H9 (cell line): ENCODE measurements around the gene CELF1. TPM values are rescaled to one million over a fixed set of nuclear protein-coding genes. Genes with fewer than 3 reads are reported as not detected.

Experiments used
- DNase-seq: peaks from one replicate; pipeline ENCODE4 v3.0.0-alpha.2; 2017
- H2AFZ ChIP-seq: one replicate; pipeline ENCODE4 v1.6.1; 2013; ENCODE audit warnings: mild to moderate bottlenecking, low read length, control low read depth, moderate library complexity
- H2AK5ac ChIP-seq: 2 replicates; pipeline ENCODE4 v1.6.1; 2013; ENCODE audit warnings: low read length, control low read depth, mixed read lengths; ENCODE audit not compliant: insufficient read length
- H2BK120ac ChIP-seq: one replicate; pipeline ENCODE4 v1.6.1; 2013; ENCODE audit warnings: low read depth, mild to moderate bottlenecking, low read length, control low read depth, inconsistent platforms; ENCODE audit not compliant: poor library complexity, severe bottlenecking
- H2BK12ac ChIP-seq: 2 replicates; pipeline ENCODE4 v1.6.1; 2013; ENCODE audit warnings: low read length, control low read depth, mixed read lengths, low read depth; ENCODE audit not compliant: insufficient read length
- H2BK15ac ChIP-seq: 2 replicates; pipeline ENCODE4 v1.6.1; 2013; ENCODE audit warnings: low read depth, low read length, control low read depth
- H2BK20ac ChIP-seq: one replicate; pipeline ENCODE4 v1.6.1; 2013; ENCODE audit warnings: low read depth, mild to moderate bottlenecking, low read length, control low read depth, inconsistent platforms; ENCODE audit not compliant: poor library complexity, severe bottlenecking
- H2BK5ac ChIP-seq: 2 replicates; pipeline ENCODE4 v1.6.1; 2013; ENCODE audit warnings: low read length, control low read depth, mixed read lengths; ENCODE audit not compliant: insufficient read length
- H3K14ac ChIP-seq: 2 replicates; pipeline ENCODE4 v1.6.1; 2013; ENCODE audit warnings: low read length, control low read depth; ENCODE audit not compliant: insufficient read depth
- H3K18ac ChIP-seq: 2 replicates; pipeline ENCODE4 v1.6.1; 2013; ENCODE audit warnings: low read depth, mild to moderate bottlenecking, mixed read lengths, low read length, control low read depth; ENCODE audit not compliant: insufficient read length
- H3K23ac ChIP-seq: 2 replicates; pipeline ENCODE4 v1.6.1; 2013; ENCODE audit warnings: low read length, control low read depth, mixed read lengths, low read depth; ENCODE audit not compliant: insufficient read length
- H3K23me2 ChIP-seq: 2 replicates; pipeline ENCODE4 v1.6.1; 2013; ENCODE audit warnings: low read depth, mild to moderate bottlenecking, mixed read lengths, low read length, control low read depth; ENCODE audit not compliant: insufficient read length, poor library complexity, severe bottlenecking
- H3K27ac ChIP-seq: 2 replicates; pipeline ENCODE4 v1.5.1; 2013; ENCODE audit warnings: low read length, control low read depth, mixed read lengths, low read depth; ENCODE audit not compliant: insufficient read length
- H3K27me3 ChIP-seq: 2 replicates; pipeline ENCODE4 v1.6.1; 2013; ENCODE audit warnings: low read length, control low read depth, inconsistent platforms; ENCODE audit not compliant: insufficient read depth
- H3K4ac ChIP-seq: 2 replicates; pipeline ENCODE4 v1.6.1; 2013; ENCODE audit warnings: low read depth, mild to moderate bottlenecking, control low read depth, inconsistent platforms, low read length, moderate library complexity
- H3K4me1 ChIP-seq: 2 replicates; pipeline ENCODE4 v1.6.1; 2013; ENCODE audit warnings: low read length, control low read depth, inconsistent platforms; ENCODE audit not compliant: insufficient read depth
- H3K4me2 ChIP-seq: 2 replicates; pipeline ENCODE4 v1.6.1; 2013; ENCODE audit warnings: low read length, control low read depth, mixed read lengths; ENCODE audit not compliant: insufficient read length, insufficient read depth
- H3K56ac ChIP-seq: 2 replicates; pipeline ENCODE4 v1.6.1; 2013; ENCODE audit warnings: low read depth, mild to moderate bottlenecking, mixed read lengths, low read length, control low read depth; ENCODE audit not compliant: insufficient read length
- H3K79me1 ChIP-seq: 2 replicates; pipeline ENCODE4 v1.6.1; 2013; ENCODE audit warnings: low read depth, mild to moderate bottlenecking, moderate library complexity, low read length, control low read depth, inconsistent platforms; ENCODE audit not compliant: insufficient read depth, poor library complexity, severe bottlenecking
- H3K79me2 ChIP-seq: 2 replicates; pipeline ENCODE4 v1.6.1; 2013; ENCODE audit warnings: low read length, control low read depth, inconsistent platforms; ENCODE audit not compliant: insufficient read depth
- H3K9ac ChIP-seq: 2 replicates; pipeline ENCODE4 v1.6.1; 2013; ENCODE audit warnings: low read length, control low read depth, mixed read lengths; ENCODE audit not compliant: insufficient read length; ENCODE audit errors: extremely low read depth
- H3K9me3 ChIP-seq: one replicate; pipeline ENCODE4 v1.6.1; 2013; ENCODE audit warnings: low read depth, low read length, inconsistent platforms; ENCODE audit not compliant: control insufficient read depth
- H3T11ph ChIP-seq: one replicate; pipeline ENCODE4 v1.6.1; 2013; ENCODE audit warnings: mild to moderate bottlenecking, low read length, control low read depth, inconsistent platforms
- H4K20me1 ChIP-seq: one replicate; pipeline ENCODE4 v1.6.1; 2013; ENCODE audit not compliant: control insufficient read depth, insufficient read length, insufficient read depth
- H4K5ac ChIP-seq: 2 replicates; pipeline ENCODE4 v1.6.1; 2013; ENCODE audit warnings: low read depth, mild to moderate bottlenecking, mixed read lengths, low read length, control low read depth; ENCODE audit not compliant: insufficient read length
- H4K8ac ChIP-seq: replicated peaks from 2 replicates; pipeline ENCODE4 v1.6.1; 2013; ENCODE audit warnings: low read length, control low read depth, mixed read lengths, low read depth; ENCODE audit not compliant: insufficient read length
- H4K91ac ChIP-seq: 2 replicates; pipeline ENCODE4 v1.6.1; 2013; ENCODE audit warnings: low read depth, mild to moderate bottlenecking, moderate library complexity, mixed read lengths, low read length, control low read depth; ENCODE audit not compliant: insufficient read length
- H3K27ac Mint-ChIP-seq, 3 experiments: 2 replicates in 2 of 3; 3 replicates in 1 of 3; pipeline ENCODE4 v1.8.0; 2020 to 2021; ENCODE audit warnings: mixed read lengths in 3 of 3, mild to moderate bottlenecking in 1 of 3, moderate library complexity in 1 of 3
- H3K27me3 Mint-ChIP-seq: 2 replicates; pipeline ENCODE4 v1.8.0; 2021; ENCODE audit warnings: low read depth, mild to moderate bottlenecking, moderate library complexity, mixed read lengths
- H3K36me3 Mint-ChIP-seq, 3 experiments: 2 replicates in 2 of 3; 3 replicates in 1 of 3; pipeline ENCODE4 v1.8.0; 2020 to 2021; ENCODE audit warnings: low read depth in 3 of 3, mixed read lengths in 3 of 3; ENCODE audit not compliant: insufficient read depth in 1 of 3
- H3K4me1 Mint-ChIP-seq, 2 experiments: 2 replicates each; pipeline ENCODE4 v1.8.0; 2020; ENCODE audit warnings: mixed read lengths in 2 of 2
- H3K4me3 Mint-ChIP-seq, 2 experiments: 2 replicates in 1 of 2; 3 replicates in 1 of 2; pipeline ENCODE4 v1.8.0; 2020 to 2021; ENCODE audit warnings: mild to moderate bottlenecking in 2 of 2, mixed read lengths in 2 of 2, moderate library complexity in 1 of 2
- H3K9me3 Mint-ChIP-seq, 2 experiments: 2 replicates in 1 of 2; 3 replicates in 1 of 2; pipeline ENCODE4 v1.8.0; 2020; ENCODE audit warnings: mild to moderate bottlenecking in 2 of 2, mixed read lengths in 2 of 2, moderate library complexity in 1 of 2
- whole genome bisulfite sequencing: extraction: QIAGEN DNeasy Blood & Tissue Kit; methylation state at CpG from one replicate; pipeline ENCODE4 v1.1.7; 2013; ENCODE audit warnings: missing lambda C conversion rate, low lambda C conversion rate, mixed read lengths; ENCODE audit not compliant: insufficient read length; ENCODE audit errors: extremely low coverage; 5-methylcytosine and 5-hydroxymethylcytosine counted together
- total RNA-seq: library from RNA; stranded (reverse); gene quantifications from 2 replicates; pipeline ENCODE4 v1.2.1, GENCODE V29; 2021
- TF ChIP-seq, protein P1 (sequence below): fragments of 200-600 bp; sonication (generic); conservative IDR thresholded peaks from 3 replicates; pipeline ENCODE4 v1.8.0; 2021; ENCODE audit warnings: antibody characterized with exemption, mild to moderate bottlenecking

The CELF1 gene
- total RNA-seq, 1 experiment from 2014 or later = 211 TPM

DNA sequence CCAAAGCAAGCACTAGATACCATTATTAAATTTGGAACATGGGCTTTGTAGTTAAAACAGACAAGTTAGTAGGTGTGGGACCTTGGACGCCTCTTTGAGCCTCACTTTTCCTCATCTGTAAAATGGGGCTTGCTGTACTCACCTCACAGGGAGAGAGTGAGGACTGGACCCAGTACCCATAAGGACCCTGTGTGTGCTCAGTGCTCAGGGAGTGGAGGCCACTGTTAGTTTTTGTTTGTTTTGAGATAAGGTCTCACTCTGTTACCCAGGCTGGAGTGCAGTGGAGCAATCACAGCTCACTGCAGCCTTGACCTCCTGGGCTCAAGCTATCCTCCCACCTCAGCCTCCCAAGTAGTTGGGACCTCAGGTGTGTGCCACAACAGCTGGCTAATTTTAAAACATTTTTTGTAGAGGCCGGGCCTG lies 112.9 kb downstream of the CELF1 start:
- no peak overlapping the region for H3K56ac ChIP-seq
- H3K79me1 ChIP-seq = no peaks in the 10 kb centered on the region
- H4K8ac ChIP-seq = no peak overlapping the region
- H3K14ac ChIP-seq = no peak overlapping the region
- no peak overlapping the region for H4K5ac ChIP-seq
- TF ChIP-seq, protein P1, sequence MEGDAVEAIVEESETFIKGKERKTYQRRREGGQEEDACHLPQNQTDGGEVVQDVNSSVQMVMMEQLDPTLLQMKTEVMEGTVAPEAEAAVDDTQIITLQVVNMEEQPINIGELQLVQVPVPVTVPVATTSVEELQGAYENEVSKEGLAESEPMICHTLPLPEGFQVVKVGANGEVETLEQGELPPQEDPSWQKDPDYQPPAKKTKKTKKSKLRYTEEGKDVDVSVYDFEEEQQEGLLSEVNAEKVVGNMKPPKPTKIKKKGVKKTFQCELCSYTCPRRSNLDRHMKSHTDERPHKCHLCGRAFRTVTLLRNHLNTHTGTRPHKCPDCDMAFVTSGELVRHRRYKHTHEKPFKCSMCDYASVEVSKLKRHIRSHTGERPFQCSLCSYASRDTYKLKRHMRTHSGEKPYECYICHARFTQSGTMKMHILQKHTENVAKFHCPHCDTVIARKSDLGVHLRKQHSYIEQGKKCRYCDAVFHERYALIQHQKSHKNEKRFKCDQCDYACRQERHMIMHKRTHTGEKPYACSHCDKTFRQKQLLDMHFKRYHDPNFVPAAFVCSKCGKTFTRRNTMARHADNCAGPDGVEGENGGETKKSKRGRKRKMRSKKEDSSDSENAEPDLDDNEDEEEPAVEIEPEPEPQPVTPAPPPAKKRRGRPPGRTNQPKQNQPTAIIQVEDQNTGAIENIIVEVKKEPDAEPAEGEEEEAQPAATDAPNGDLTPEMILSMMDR = no peak
- no peaks in the 10 kb centered on the region for H3K27me3 ChIP-seq
- WGBS = no CpG with 5 or more reads among the region's 2 CpGs
- H3K4me3 Mint-ChIP-seq = no peak overlapping the region
- H3K9ac ChIP-seq = no peak overlapping the region
- H2BK15ac ChIP-seq = no peak overlapping the region
- H3K4me2 ChIP-seq = no peak overlapping the region
- no peak overlapping the region for H2BK5ac ChIP-seq
- H4K91ac ChIP-seq = no peak overlapping the region
- no peaks in the 10 kb centered on the region for H3K23me2 ChIP-seq
- H3T11ph ChIP-seq = no peak overlapping the region
- H3K4me1 Mint-ChIP-seq = peaks cover 0 to 4% of the 10 kb centered on the region in 2 experiments; a peak in 1 of 4 replicates
- H2BK12ac ChIP-seq = no peak overlapping the region
- no peaks in the 10 kb centered on the region for H3K9me3 ChIP-seq
- H3K27ac ChIP-seq = no peak overlapping the region
- no peak overlapping the region for H3K18ac ChIP-seq
- H2AFZ ChIP-seq = no peak overlapping the region
- no peak overlapping the region for H3K23ac ChIP-seq
- no peaks in the 10 kb centered on the region for H3K4me1 ChIP-seq
- no peak overlapping the region for H3K4ac ChIP-seq
- H2BK20ac ChIP-seq = no peak overlapping the region
- no peaks in the 10 kb centered on the region; a peak in 1 of 7 replicates for H3K36me3 Mint-ChIP-seq
- no peaks in the 10 kb centered on the region for H3K9me3 Mint-ChIP-seq
- H3K27me3 Mint-ChIP-seq = no peaks in the 10 kb centered on the region; the same call in 1 of the 2 replicates
- no peak overlapping the region for H3K27ac Mint-ChIP-seq
- no peak for DNase-seq
- H2AK5ac ChIP-seq = no peak overlapping the region
- H2BK120ac ChIP-seq = no peak overlapping the region
- no peaks in the 10 kb centered on the region for H3K79me2 ChIP-seq
- H4K20me1 ChIP-seq = no peaks in the 10 kb centered on the region
